K562 (cell line): ENCODE measurements around the gene FKBP8. TPM values are rescaled to one million over a fixed set of nuclear protein-coding genes. Genes with fewer than 3 reads are reported as not detected.

Experiments used
- ATAC-seq: fragments of 200-7000 bp; cut with Tn5 transposase; 3 replicates; pipeline ENCODE4 v1.9.1; 2020; ENCODE audit warnings: moderate library complexity
- BruUV-seq: library from RNA; stranded (reverse); fragments of 400-500 nt; replicated peaks from 2 replicates; lab custom pipeline; 2021; lab: Mats Ljungman, UMichigan
- CTCF ChIA-PET: fragments of 300-600 bp; formaldehyde crosslinking; extraction: SDS; loops from one replicate; lab custom pipeline; 2021; ENCODE audit warnings: low intra/inter-chr PET ratio; lab: Yijun Ruan, JAX
- POLR2A ChIA-PET: fragments of 300-600, 350-650 bp; sonication (Branson Sonifier 250); formaldehyde crosslinking; extraction: SDS; loops from one replicate; lab custom pipeline; 2021; ENCODE audit warnings: antibody characterized with exemption, inconsistent platforms; lab: Yijun Ruan, JAX
- DNase-seq, 4 experiments: peaks; one replicate each; pipeline versions ENCODE4 v3.0.0 to v3.0.0-alpha.2; 2011 to 2018; ENCODE audit warnings: low spot score in 3 of 4, mixed read lengths in 3 of 4; ENCODE audit errors: extremely low read depth in 1 of 4
- FAIRE-seq: peaks from 2 replicates; lab custom pipeline; 2011; peaks lifted over from hg19 to GRCh38; lab: Jason Lieb, UNC
- H2AFZ ChIP-seq: 2 replicates; pipeline ENCODE4 v1.6.0; 2011; ENCODE audit warnings: low read depth, low read length, control low read depth, inconsistent platforms
- H3K27ac ChIP-seq: fragments of 200-600 bp; 3 replicates; pipeline ENCODE4 v1.8.0; 2011; ENCODE audit warnings: low read depth, mild to moderate bottlenecking, control low read depth, inconsistent platforms, low read length, moderate library complexity, mixed read lengths; ENCODE audit errors: extremely low read depth
- H3K27me3 ChIP-seq, 2 experiments: fragments of 300-600 bp in 1 of 2; 2 replicates in 1 of 2; 3 replicates in 1 of 2; pipeline versions ENCODE4 v1.6.0 to v1.8.0; 2011; ENCODE audit warnings: inconsistent platforms in 2 of 2, low read length in 2 of 2, mild to moderate bottlenecking in 1 of 2, mixed read lengths in 1 of 2, moderate library complexity in 1 of 2; ENCODE audit not compliant: control insufficient read depth in 2 of 2, insufficient read depth in 2 of 2
- H3K36me3 ChIP-seq: fragments of 300-600 bp; 3 replicates; pipeline ENCODE4 v1.8.0; 2011; ENCODE audit warnings: mild to moderate bottlenecking, low read length, inconsistent platforms; ENCODE audit not compliant: control insufficient read depth, insufficient read depth
- H3K4me1 ChIP-seq, 2 experiments: fragments of 200-600 bp in 1 of 2; replicated peaks in 1 of 2; 2 replicates in 1 of 2; 3 replicates in 1 of 2; pipeline versions ENCODE4 v1.5.1 to v1.8.0; 2011; ENCODE audit warnings: inconsistent platforms in 2 of 2, low read length in 2 of 2, mild to moderate bottlenecking in 1 of 2, mixed read lengths in 1 of 2, moderate library complexity in 1 of 2; ENCODE audit not compliant: control insufficient read depth in 2 of 2, insufficient read depth in 2 of 2
- H3K4me2 ChIP-seq: 2 replicates; pipeline ENCODE4 v1.6.1; 2011; ENCODE audit warnings: low read length, control low read depth, inconsistent platforms, mixed read lengths; ENCODE audit not compliant: insufficient read depth
- H3K4me3 ChIP-seq: fragments of 200-600 bp; sonication (generic), shearing (Covaris generic); 2 replicates; pipeline ENCODE4 v1.5.1; 2016; ENCODE audit warnings: control low read depth, inconsistent platforms
- H3K79me2 ChIP-seq: fragments of 200-600 bp; 3 replicates; pipeline ENCODE4 v1.8.0; 2011; ENCODE audit warnings: low read length, inconsistent platforms; ENCODE audit not compliant: control insufficient read depth, insufficient read depth
- H3K9ac ChIP-seq, 2 experiments: 2 replicates each; pipeline versions ENCODE4 v1.6.0 to v1.6.1; 2011; ENCODE audit warnings: low read depth in 2 of 2, low read length in 2 of 2, control low read depth in 1 of 2, inconsistent platforms in 1 of 2, mild to moderate bottlenecking in 1 of 2, mixed read lengths in 1 of 2; ENCODE audit not compliant: insufficient read depth in 1 of 2
- H3K9me1 ChIP-seq: one replicate; pipeline ENCODE4 v1.6.0; 2011; ENCODE audit warnings: inconsistent platforms, mild to moderate bottlenecking, low read length, moderate library complexity; ENCODE audit not compliant: control insufficient read depth, insufficient read depth
- H3K9me3 ChIP-seq: replicated peaks from 2 replicates; pipeline ENCODE4 v1.5.1; 2011; ENCODE audit warnings: low read depth, low read length, inconsistent platforms; ENCODE audit not compliant: control insufficient read depth, insufficient read depth
- H4K20me1 ChIP-seq: replicated peaks from 2 replicates; pipeline ENCODE4 v1.6.1; 2011; ENCODE audit warnings: low read length, inconsistent platforms, mixed read lengths; ENCODE audit not compliant: control insufficient read depth, insufficient read depth
- BCLAF1 ChIP-seq, 2 experiments: fragments of 450-650 bp in 1 of 2; IDR thresholded peaks; 2 replicates each; pipeline ENCODE4 v1.6.1; 2011 to 2017; ENCODE audit warnings: low read depth in 2 of 2, antibody characterized with exemption in 1 of 2, borderline replicate concordance in 1 of 2, low read length in 1 of 2, mild to moderate bottlenecking in 1 of 2, mixed read lengths in 1 of 2; ENCODE audit not compliant: control insufficient read depth in 1 of 2
- CBFA2T2 ChIP-seq: fragments of 450-650 bp; conservative IDR thresholded peaks from 2 replicates; pipeline ENCODE4 v1.6.1; 2017; ENCODE audit warnings: mild to moderate bottlenecking
- E2F6 ChIP-seq, 2 experiments: IDR thresholded peaks; 2 replicates each; pipeline ENCODE4 v1.6.1; 2011; ENCODE audit warnings: borderline replicate concordance in 1 of 2, control low read depth in 1 of 2, low read depth in 1 of 2, low read length in 1 of 2, mild to moderate bottlenecking in 1 of 2, mixed read lengths in 1 of 2, moderate library complexity in 1 of 2; ENCODE audit not compliant: insufficient read depth in 1 of 2, insufficient read length in 1 of 2, poor library complexity in 1 of 2, severe bottlenecking in 1 of 2; ENCODE audit errors: extremely low read depth in 1 of 2
- HDAC1 ChIP-seq, 2 experiments: fragments of 450-650 bp; IDR thresholded peaks; 2 replicates each; pipeline ENCODE4 v1.6.1; 2016 to 2017; ENCODE audit warnings: inconsistent platforms in 1 of 2, mild to moderate bottlenecking in 1 of 2, moderate library complexity in 1 of 2
- SMAD3 ChIP-seq: fragments of 450-650 bp; formaldehyde crosslinking; conservative IDR thresholded peaks from 2 replicates; pipeline ENCODE4 v1.4.0; 2020; ENCODE audit warnings: mild to moderate bottlenecking
- ZBTB17 ChIP-seq: fragments of 450-650 bp; formaldehyde crosslinking; IDR thresholded peaks from 2 replicates; pipeline ENCODE4 v1.4.0; 2020; ENCODE audit warnings: mild to moderate bottlenecking
- ZBTB40 ChIP-seq, 2 experiments: fragments of 450-650 bp in 1 of 2; sonication (generic) in 1 of 2; formaldehyde crosslinking in 1 of 2; IDR thresholded peaks; 2 replicates each; pipeline versions ENCODE4 v1.7.1 to v1.9.0; 2016 to 2022; ENCODE audit warnings: inconsistent platforms in 1 of 2, mild to moderate bottlenecking in 1 of 2, missing genetic modification reagents in 1 of 2
- WGBS: fragments of 100-300 bp; shearing (Covaris generic); methylation state at CpG from one replicate; pipeline ENCODE4 v1.1.6; 2016; ENCODE audit warnings: low coverage, mixed read lengths; ENCODE audit not compliant: insufficient coverage; ENCODE audit errors: missing lambda C conversion rate; 5-methylcytosine and 5-hydroxymethylcytosine counted together
- in situ Hi-C: fragments of 300-500 bp; cut with MboI; formaldehyde crosslinking; loops from 4 replicates; pipeline ENCODE4 v1.15.0; 2018; ENCODE audit warnings: inconsistent platforms, mixed read lengths
- intact Hi-C: fragments of 100-400 bp; cut with micrococcal nuclease; formaldehyde crosslinking; loops from 2 replicates; pipeline ENCODE4 v1.14.2; 2022
- polyA plus RNA-seq, 8 experiments: library from polyadenylated mRNA; depleted of rRNA in 4 of 8; stranded (reverse) in 5 of 8; unstranded in 3 of 8; fragments of >200 nt; fragmentation: Nextera tagmentation in 2 of 8; fragmentation: Illumina TruSeq in 1 of 8; extraction: Ambion mirVana in 2 of 8; extraction: Trizol in 1 of 8; gene quantifications; 2 replicates each; pipeline versions ENCODE4 v1.2.1 to v1.2.3, GENCODE V29; 2011 to 2014; ENCODE audit warnings: inconsistent platforms in 1 of 8, missing spikeins in 1 of 8
- total RNA-seq, 7 experiments: library from RNA; depleted of rRNA in 6 of 7; stranded (reverse); fragments of >200 nt in 6 of 7; fragmentation: Illumina TruSeq in 2 of 7; extraction: Trizol in 2 of 7; gene quantifications; 2 replicates each; pipeline versions ENCODE4 v1.2.1 to v1.2.3, GENCODE V29; 2011 to 2021; ENCODE audit warnings: low replicate concordance in 1 of 7

FKBP8 gene
- total and polyA plus RNA-seq, 9 of the 15 experiments (the other 6 are each of a cell fraction or from before 2014, with no cell fraction given), result 0.46 to 236 (median 104) TPM

- no TSS peak for BruUV-seq
- H2AFZ ChIP-seq, result no peak overlapping the region
- no peak overlapping the region for H3K27ac ChIP-seq
- H3K79me2 ChIP-seq, result peaks cover 31% of the 10 kb centered on the region
- DNase-seq (no peak), FAIRE-seq (no peak), ATAC-seq (no peak)
- in situ Hi-C loops, result no loop called here
- intact Hi-C loops, result loop anchor here (2.0 to 5.0 kb wide), 3 partner anchors 21 to 48 kb away; partner anchors contain the start of genes KXD1 and UBA52
- H3K4me2 ChIP-seq, result no peak overlapping the region
- 88% methylated on average over 9 of the region's 9 CpGs for WGBS
- H3K9me1 ChIP-seq, result peaks cover 9% of the 10 kb centered on the region
- ChIA-PET POLR2A (interaction anchor here (0.9 to 1.2 kb wide), 4 partner anchors 10 to 243 kb away, joined by 3 to 4 read pairs (median 3); partner anchors contain the start of gene JUND), CTCF (no interaction called here)
- H3K4me3 ChIP-seq, result no peak overlapping the region
- no peaks in the 10 kb centered on the region for H3K9me3 ChIP-seq
- peaks cover 11 to 34% of the 10 kb centered on the region in 2 experiments for H3K4me1 ChIP-seq
- H3K9ac ChIP-seq, result peak overlapping the region in 1 of 2 experiments; percentile 84; a peak in 2 of 4 replicates
- peaks cover 11% of the 10 kb centered on the region; the same call in 1 of the 2 replicates for H4K20me1 ChIP-seq
- no peaks in the 10 kb centered on the region for H3K27me3 ChIP-seq
- peaks cover 7% of the 10 kb centered on the region for H3K36me3 ChIP-seq
- no peak for TF ChIP-seq SMAD3
- no peak for TF ChIP-seq ZBTB40 (IDR thresholded peaks at IDR 0.05)
- no peak for TF ChIP-seq ZBTB40 (CRISPR knock-in tag; IDR thresholded peaks at IDR 0.05)
- no peak for TF ChIP-seq E2F6 (IDR thresholded peaks at IDR 0.05; ENCODE audit: borderline replicate concordance in 1 of 2, extremely low read depth in 1 of 2, insufficient read depth in 1 of 2, insufficient read length in 1 of 2, low read depth in 1 of 2, low read length in 1 of 2, poor library complexity in 1 of 2, severe bottlenecking in 1 of 2)
- TF ChIP-seq HDAC1 (IDR thresholded peaks at IDR 0.05), result no peak
- TF ChIP-seq BCLAF1 (IDR thresholded peaks at IDR 0.05; ENCODE audit: borderline replicate concordance in 1 of 2, control insufficient read depth in 1 of 2, low read depth in 2 of 2, low read length in 1 of 2), result no peak
- no peak for TF ChIP-seq ZBTB17
- TF ChIP-seq CBFA2T2, result no peak
Observed at GRCh38 chr19:18523841-18524240, 19.5 kb downstream of the FKBP8 start.
